Activated T-cell treated with anti-CD3 and anti-CD28 coated beads, Interleukin-2, amount 50 U/mL, for 4 hours (primary cell): Measurements from ENCODE around the gene HBZ. TPM values are rescaled to one million over a fixed set of nuclear protein-coding genes. Genes with fewer than 3 reads are reported as not detected.

Experiments
- ATAC-seq, 2 donors: fragments of 200-7000 bp; cut with Tn5 transposase; one replicate each; pipeline ENCODE4 v1.10.0; 2021
- DNase-seq: peaks from one replicate; pipeline ENCODE4 v3.0.0-alpha.2; 2020
- H3K27me3 Mint-ChIP-seq: one replicate; pipeline ENCODE4 v1.8.0; 2021; ENCODE audit warnings: low read depth, mixed read lengths
- H3K36me3 Mint-ChIP-seq: one replicate; pipeline ENCODE4 v1.8.0; 2022; ENCODE audit warnings: mixed read lengths; ENCODE audit not compliant: insufficient read depth
- H3K4me1 Mint-ChIP-seq: one replicate; pipeline ENCODE4 v1.8.0; 2021; ENCODE audit warnings: low read depth, mixed read lengths
- H3K4me3 Mint-ChIP-seq: one replicate; pipeline ENCODE4 v1.8.0; 2021; ENCODE audit warnings: mild to moderate bottlenecking, moderate library complexity, mixed read lengths
- H3K9me3 Mint-ChIP-seq: one replicate; pipeline ENCODE4 v1.8.0; 2021; ENCODE audit warnings: mixed read lengths
- total RNA-seq, 3 donors: library from RNA; stranded (reverse); gene quantifications; one replicate each; pipeline ENCODE4 v1.2.1, GENCODE V29; 2021

Gene HBZ
- under 1 TPM; 0.38 to 0.45 (median 0.43) TPM for total RNA-seq

GRCh38 chr16:152141-153128 is at the start of gene HBZ:
HBZ (plus strand) TSS chr16:152644; CDS start chr16:152910, 266 bp downstream.
- no peak within 1 kb of the TSS for H3K4me3 Mint-ChIP-seq
- H3K4me1 Mint-ChIP-seq: peaks cover 6% of the 10 kb centered on the region
- H3K36me3 Mint-ChIP-seq: no peaks in the 10 kb centered on the region
- H3K9me3 Mint-ChIP-seq: no peaks in the 10 kb centered on the region
- DNase-seq: no peak
- H3K27me3 Mint-ChIP-seq: peaks cover 46% of the 10 kb centered on the region
- ATAC-seq: no peak

GRCh38 chr16:104355-104754 is 48.1 kb upstream of the HBZ start:
- ATAC-seq: no peak

GRCh38 chr16:104928-105327 is 47.5 kb upstream of the HBZ start:
- Mint-ChIP-seq H3K4me1 (no peaks in the 10 kb centered on the region), H3K36me3 (peaks cover 20% of the 10 kb centered on the region), H3K27me3 (no peaks in the 10 kb centered on the region), H3K9me3 (no peaks in the 10 kb centered on the region), H3K4me3 (no peak overlapping the region)
- DNase-seq: no peak
- no peak for ATAC-seq

More at GRCh38 chr16:104355-104754, 48.1 kb upstream of the HBZ start:
- H3K9me3 Mint-ChIP-seq: no peaks in the 10 kb centered on the region
- H3K36me3 Mint-ChIP-seq: peaks cover 17% of the 10 kb centered on the region
- no peak overlapping the region for H3K4me3 Mint-ChIP-seq
- no peaks in the 10 kb centered on the region for H3K4me1 Mint-ChIP-seq
- no peak for DNase-seq
- H3K27me3 Mint-ChIP-seq: no peaks in the 10 kb centered on the region

GRCh38 chr16:105521-105920 is 46.9 kb upstream of the HBZ start:
- ATAC-seq (no peak), DNase-seq (no peak)
- Mint-ChIP-seq H3K4me1 (no peaks in the 10 kb centered on the region), H3K9me3 (no peaks in the 10 kb centered on the region), H3K36me3 (peaks cover 20% of the 10 kb centered on the region), H3K4me3 (no peak overlapping the region), H3K27me3 (no peaks in the 10 kb centered on the region)

GRCh38 chr16:106623-107324 is 45.7 kb upstream of the HBZ start:
- Mint-ChIP-seq H3K4me1 (no peaks in the 10 kb centered on the region), H3K27me3 (no peaks in the 10 kb centered on the region), H3K36me3 (peaks cover 20% of the 10 kb centered on the region), H3K9me3 (no peaks in the 10 kb centered on the region), H3K4me3 (no peak overlapping the region)
- peak; percentile 38 for DNase-seq
- ATAC-seq: peak; percentile 77 to 80

GRCh38 chr16:112153-112840 is 40.1 kb upstream of the HBZ start:
- Mint-ChIP-seq H3K9me3 (no peaks in the 10 kb centered on the region), H3K4me3 (no peak overlapping the region), H3K27me3 (no peaks in the 10 kb centered on the region), H3K4me1 (peaks cover 3% of the 10 kb centered on the region), H3K36me3 (peaks cover 14% of the 10 kb centered on the region)
- DNase-seq: no peak
- no peak for ATAC-seq

- H3K4me1 Mint-ChIP-seq: peaks cover 5% of the 10 kb centered on the region
- H3K9me3 Mint-ChIP-seq: no peaks in the 10 kb centered on the region
- H3K4me3 Mint-ChIP-seq: no peak overlapping the region
- no peak for ATAC-seq
- no peaks in the 10 kb centered on the region for H3K27me3 Mint-ChIP-seq
- H3K36me3 Mint-ChIP-seq: peaks cover 14% of the 10 kb centered on the region
- DNase-seq: no peak
Observed at GRCh38 chr16:114327-114726, 38.1 kb upstream of the HBZ start.

- Mint-ChIP-seq H3K4me1 (peaks cover 5% of the 10 kb centered on the region), H3K27me3 (no peaks in the 10 kb centered on the region), H3K9me3 (no peaks in the 10 kb centered on the region), H3K4me3 (no peak overlapping the region), H3K36me3 (peaks cover 12% of the 10 kb centered on the region)
- DNase-seq (no peak), ATAC-seq (no peak)
Observed at GRCh38 chr16:116015-116414, 36.4 kb upstream of the HBZ start.

- ATAC-seq (peak; percentile 86 to 88), DNase-seq (peak; percentile 68)
- peaks cover 5% of the 10 kb centered on the region for H3K4me1 Mint-ChIP-seq
- no peaks in the 10 kb centered on the region for H3K9me3 Mint-ChIP-seq
- H3K4me3 Mint-ChIP-seq: no peak overlapping the region
- H3K27me3 Mint-ChIP-seq: no peaks in the 10 kb centered on the region
- H3K36me3 Mint-ChIP-seq: peaks cover 12% of the 10 kb centered on the region
Observed at GRCh38 chr16:117379-118365, 34.8 kb upstream of the HBZ start.

GRCh38 chr16:118857-119256 is 33.6 kb upstream of the HBZ start:
- Mint-ChIP-seq H3K27me3 (no peaks in the 10 kb centered on the region), H3K9me3 (no peaks in the 10 kb centered on the region), H3K4me3 (no peak overlapping the region), H3K4me1 (peaks cover 4% of the 10 kb centered on the region), H3K36me3 (peaks cover 8% of the 10 kb centered on the region)
- ATAC-seq (no peak), DNase-seq (no peak)

- no peaks in the 10 kb centered on the region for H3K9me3 Mint-ChIP-seq
- peaks cover 4% of the 10 kb centered on the region for H3K4me1 Mint-ChIP-seq
- ATAC-seq (no peak), DNase-seq (no peak)
- H3K27me3 Mint-ChIP-seq: no peaks in the 10 kb centered on the region
- no peak overlapping the region for H3K4me3 Mint-ChIP-seq
- peaks cover 6% of the 10 kb centered on the region for H3K36me3 Mint-ChIP-seq
Observed at GRCh38 chr16:119295-119694, 33.1 kb upstream of the HBZ start.

GRCh38 chr16:119835-120491 is 32.5 kb upstream of the HBZ start:
- no peaks in the 10 kb centered on the region for H3K27me3 Mint-ChIP-seq
- no peak overlapping the region for H3K4me3 Mint-ChIP-seq
- DNase-seq: no peak
- no peaks in the 10 kb centered on the region for H3K9me3 Mint-ChIP-seq
- H3K4me1 Mint-ChIP-seq: peaks cover 4% of the 10 kb centered on the region
- H3K36me3 Mint-ChIP-seq: peaks cover 4% of the 10 kb centered on the region
- no peak for ATAC-seq

GRCh38 chr16:120756-121155 is 31.7 kb upstream of the HBZ start:
- Mint-ChIP-seq H3K36me3 (peaks cover 4% of the 10 kb centered on the region), H3K4me1 (peaks cover 4% of the 10 kb centered on the region), H3K4me3 (no peak overlapping the region), H3K9me3 (no peaks in the 10 kb centered on the region), H3K27me3 (no peaks in the 10 kb centered on the region)
- no peak for ATAC-seq
- DNase-seq: no peak
